Stimulated activated effector memory CD8-positive, alpha-beta T cell treated with anti-CD3 and anti-CD28 coated beads, Interleukin-12 subunit alpha, Interleukin-12 subunit beta, amount 100 ng/mL, for 72 hours (primary cell): ENCODE data around the gene CXCR6.

Experiments used
- ATAC-seq: fragments of 150-1000 bp; cut with Tn5 transposase; 2 replicates; pipeline ENCODE4 v1.10.0; 2021
- DNase-seq, 2 donors: peaks; one replicate each; pipeline ENCODE4 v3.0.0; 2021 to 2022; ENCODE audit warnings: low spot score in 2 of 2
- H3K27ac Mint-ChIP-seq: one replicate; pipeline ENCODE4 v1.8.0; 2022; ENCODE audit warnings: mild to moderate bottlenecking, mixed read lengths
- H3K36me3 Mint-ChIP-seq: one replicate; pipeline ENCODE4 v1.8.0; 2022; ENCODE audit warnings: mild to moderate bottlenecking, mixed read lengths
- H3K4me1 Mint-ChIP-seq: one replicate; pipeline ENCODE4 v1.8.0; 2022; ENCODE audit warnings: mixed read lengths
- H3K4me3 Mint-ChIP-seq: one replicate; pipeline ENCODE4 v1.8.0; 2022; ENCODE audit warnings: mild to moderate bottlenecking, mixed read lengths
- H3K9me3 Mint-ChIP-seq: one replicate; pipeline ENCODE4 v1.8.0; 2022; ENCODE audit warnings: mixed read lengths

The CXCR6 gene

DNA sequence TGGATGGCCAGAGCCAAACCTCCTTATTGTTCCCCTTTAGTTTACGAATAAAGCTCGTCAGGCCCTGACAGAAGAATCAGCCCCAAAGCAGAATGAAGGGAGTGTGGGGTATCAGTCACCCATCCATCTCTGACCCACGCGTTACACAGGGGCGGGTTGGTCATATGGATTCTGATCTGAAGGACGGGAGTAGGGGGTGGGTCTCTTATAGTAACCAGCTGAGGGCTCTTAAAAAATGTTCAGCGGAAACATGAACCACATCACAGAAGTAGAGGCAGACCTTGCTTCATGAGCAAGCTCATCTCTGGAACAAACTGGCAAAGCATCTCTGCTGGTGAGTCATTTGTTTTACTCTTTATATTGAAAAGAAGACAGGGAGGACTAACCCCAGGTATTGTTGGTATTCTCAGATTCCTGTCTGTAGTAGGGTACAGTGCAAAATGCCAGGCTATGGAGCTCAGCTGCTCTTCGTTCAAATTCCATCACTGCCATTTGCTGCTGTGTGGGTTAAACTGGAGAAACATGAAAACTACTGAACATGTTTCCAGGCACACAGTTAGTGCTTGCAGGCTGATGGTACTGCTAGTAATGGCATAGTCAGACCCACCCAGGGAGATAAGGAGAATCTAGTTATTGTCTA is at the start of gene CXCR6:
Gene CXCR6, plus strand, starts transcription at position 258 of the 640 bp plus-strand sequence. CDS start 3,018 bp downstream, outside the sequence.
- peak; percentile 77 for ATAC-seq
- Mint-ChIP-seq H3K4me1 (peaks cover 90% of the 10 kb centered on the region), H3K27ac (peak within 1 kb of the TSS; percentile 93), H3K9me3 (no peaks in the 10 kb centered on the region), H3K36me3 (peaks cover 89% of the 10 kb centered on the region), H3K4me3 (peak within 1 kb of the TSS; percentile 80)
- DNase-seq: no peak

DNA sequence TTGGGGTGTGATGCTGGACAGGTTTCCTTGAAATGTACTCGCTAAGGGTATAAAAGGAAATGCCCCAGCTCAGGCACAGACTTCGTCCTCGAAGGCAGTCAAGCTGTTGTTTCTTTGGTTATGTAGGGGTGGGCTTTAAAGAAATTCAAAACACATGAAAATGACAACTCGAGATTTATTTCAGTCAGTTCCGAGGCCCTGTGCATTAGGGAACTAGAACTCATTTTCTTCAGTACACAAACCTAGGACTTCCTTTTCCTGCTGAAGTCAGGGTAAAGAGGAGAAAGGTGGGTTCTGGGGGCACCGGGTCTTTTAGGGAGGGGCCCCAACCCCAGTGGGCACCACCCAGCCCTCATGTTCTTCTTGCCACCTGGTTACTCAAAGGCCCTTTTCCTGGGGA is 49.2 kb upstream of the CXCR6 start:
- no peak overlapping the region for H3K4me3 Mint-ChIP-seq
- H3K36me3 Mint-ChIP-seq: no peaks in the 10 kb centered on the region
- DNase-seq: no peak
- H3K9me3 Mint-ChIP-seq: no peaks in the 10 kb centered on the region
- H3K27ac Mint-ChIP-seq: no peak overlapping the region
- H3K4me1 Mint-ChIP-seq: peaks cover 15% of the 10 kb centered on the region
- no peak for ATAC-seq

DNA sequence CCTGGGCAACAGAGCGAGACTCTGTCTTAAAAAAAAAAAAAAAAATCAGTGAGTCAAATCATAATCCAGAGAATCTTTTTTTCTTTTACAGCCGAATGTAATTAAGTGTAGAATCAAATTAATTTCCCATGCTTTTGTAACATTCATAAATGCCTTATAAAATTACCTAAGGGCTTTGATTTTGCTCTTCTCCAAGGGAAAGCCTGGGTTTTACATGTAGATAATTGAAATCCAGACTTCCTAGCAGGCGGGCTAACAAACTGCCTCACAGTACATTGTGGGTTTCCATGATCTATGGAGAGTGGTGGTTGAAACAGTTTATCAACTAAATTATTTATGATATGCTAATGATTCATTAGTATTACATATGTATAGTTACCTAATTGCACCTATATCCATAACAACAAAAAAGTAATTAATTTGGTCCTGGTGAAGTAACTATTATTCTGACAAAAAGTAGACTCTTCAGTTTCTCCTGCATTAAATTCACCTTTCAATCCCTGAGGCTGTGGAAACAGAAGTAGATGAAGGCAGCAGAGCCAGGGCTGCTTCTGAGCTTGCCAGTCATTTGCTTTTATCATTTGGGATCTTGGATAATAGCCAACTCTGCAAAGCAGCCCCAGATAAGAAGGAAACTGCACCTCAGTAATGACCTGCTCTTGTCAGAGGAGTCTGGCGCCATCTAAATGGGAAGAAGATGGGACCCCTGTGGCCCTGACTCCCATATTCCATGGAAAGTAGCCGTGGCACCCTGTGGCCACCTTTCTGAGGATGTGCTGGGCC is 47.4 kb upstream of the CXCR6 start:
- Mint-ChIP-seq H3K36me3 (no peaks in the 10 kb centered on the region), H3K4me3 (no peak overlapping the region), H3K4me1 (peaks cover 15% of the 10 kb centered on the region), H3K9me3 (no peaks in the 10 kb centered on the region), H3K27ac (no peak overlapping the region)
- DNase-seq: no peak
- no peak for ATAC-seq

DNA sequence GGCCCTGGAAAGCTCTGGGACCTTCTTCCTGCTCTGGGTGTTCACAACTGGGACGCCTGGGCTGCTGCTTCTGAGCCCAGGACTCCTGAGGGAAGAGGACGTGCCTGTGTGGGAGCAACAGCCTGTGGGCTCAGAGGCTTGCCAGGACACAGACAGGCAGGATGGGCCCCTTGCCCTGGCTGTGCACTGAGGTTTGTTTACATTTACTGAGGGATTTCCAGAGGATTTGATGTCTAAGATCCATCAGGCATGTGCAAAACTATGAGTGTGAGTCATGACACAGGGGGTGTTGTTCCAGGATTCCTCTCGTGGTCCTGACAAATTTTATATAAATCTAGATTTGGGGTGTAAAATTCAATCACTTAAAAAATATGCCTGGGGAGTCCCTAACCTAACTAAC is 46.3 kb upstream of the CXCR6 start:
- ATAC-seq: no peak
- Mint-ChIP-seq H3K4me3 (no peak overlapping the region), H3K27ac (no peak overlapping the region), H3K9me3 (no peaks in the 10 kb centered on the region), H3K36me3 (no peaks in the 10 kb centered on the region), H3K4me1 (peaks cover 15% of the 10 kb centered on the region)
- no peak for DNase-seq

DNA sequence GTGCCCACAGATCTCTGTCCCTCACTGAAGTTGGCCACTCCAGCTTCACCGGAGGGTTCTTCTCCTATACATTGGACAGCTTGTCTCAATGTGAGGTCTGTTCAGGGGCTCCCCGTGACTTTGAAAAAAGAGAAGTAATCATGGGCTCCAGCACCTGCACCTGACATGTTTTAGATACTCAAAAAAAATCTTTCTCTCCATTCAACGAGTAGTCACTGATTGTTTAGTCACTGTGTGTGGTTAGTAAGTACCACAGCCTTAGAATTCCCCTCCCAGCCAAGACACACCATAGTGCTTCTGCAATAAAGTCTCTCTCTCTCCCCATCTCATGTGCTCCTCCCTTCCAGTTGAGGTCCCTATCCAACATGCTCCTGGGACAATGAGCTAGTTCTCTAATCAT is 38.3 kb upstream of the CXCR6 start:
- H3K36me3 Mint-ChIP-seq: no peaks in the 10 kb centered on the region
- no peak overlapping the region for H3K4me3 Mint-ChIP-seq
- H3K27ac Mint-ChIP-seq: no peak overlapping the region
- DNase-seq (no peak), ATAC-seq (peak; percentile 83)
- H3K9me3 Mint-ChIP-seq: no peaks in the 10 kb centered on the region
- H3K4me1 Mint-ChIP-seq: peaks cover 40% of the 10 kb centered on the region

DNA sequence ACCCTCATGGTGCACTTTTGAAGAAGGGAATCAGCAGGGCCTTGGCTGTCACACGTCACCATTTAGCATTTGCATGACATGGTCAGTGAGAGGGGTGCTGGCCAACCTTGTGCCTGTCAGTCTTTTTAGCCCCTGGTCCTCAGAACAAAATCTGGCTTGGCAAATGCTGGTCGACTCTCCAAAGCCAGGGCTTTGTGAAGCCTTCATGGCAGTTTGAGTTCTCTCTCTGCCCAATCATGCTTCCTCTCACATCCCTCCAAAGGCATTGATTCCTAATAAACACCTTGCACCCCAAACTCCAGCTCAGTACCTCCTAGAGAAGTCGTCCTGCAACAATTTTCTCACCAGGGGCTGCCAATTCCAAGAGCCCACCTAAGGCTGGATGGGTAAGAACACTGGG is 37.5 kb upstream of the CXCR6 start:
- DNase-seq (no peak), ATAC-seq (no peak)
- Mint-ChIP-seq H3K36me3 (no peaks in the 10 kb centered on the region), H3K9me3 (no peaks in the 10 kb centered on the region), H3K4me1 (peaks cover 47% of the 10 kb centered on the region), H3K27ac (no peak overlapping the region), H3K4me3 (no peak overlapping the region)

DNA sequence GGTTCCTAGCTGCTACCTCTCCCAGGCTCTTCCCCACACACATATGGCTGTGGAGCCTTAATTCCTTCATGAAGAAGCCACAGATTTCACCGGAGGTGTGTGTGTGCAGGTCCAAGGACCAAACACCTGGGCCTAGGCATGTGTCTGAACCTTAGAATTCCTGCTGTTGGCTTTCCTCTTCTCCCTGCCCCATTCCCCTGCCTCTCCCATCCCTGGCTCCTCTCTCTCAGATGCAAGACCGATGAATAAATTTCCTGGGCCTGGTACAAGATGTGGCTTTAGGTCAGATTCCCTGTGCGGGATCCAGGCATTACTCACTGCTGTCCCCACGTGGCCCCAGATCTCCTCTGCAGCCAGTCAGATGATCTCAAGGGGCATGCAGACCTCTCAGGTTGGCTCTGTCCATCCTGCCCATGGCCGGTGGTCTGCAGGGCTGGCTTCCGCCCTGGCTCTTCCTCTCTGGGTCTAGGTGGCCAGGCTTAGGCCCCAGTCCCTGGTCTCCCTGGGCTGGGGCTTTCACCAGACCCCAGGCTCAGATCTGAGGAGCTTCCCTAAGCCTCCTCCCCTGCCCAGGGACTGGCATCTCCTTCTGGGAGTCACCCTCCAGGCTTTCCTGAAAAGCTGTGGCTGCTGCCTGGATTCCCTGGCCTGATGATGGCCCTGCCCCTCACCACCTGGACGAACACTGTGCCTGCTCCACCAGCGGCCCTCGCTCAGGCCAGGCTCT is 36.4 kb upstream of the CXCR6 start:
- ATAC-seq (no peak), DNase-seq (no peak)
- Mint-ChIP-seq H3K9me3 (no peaks in the 10 kb centered on the region), H3K27ac (no peak overlapping the region), H3K4me1 (peaks cover 52% of the 10 kb centered on the region), H3K4me3 (no peak overlapping the region), H3K36me3 (no peaks in the 10 kb centered on the region)

DNA sequence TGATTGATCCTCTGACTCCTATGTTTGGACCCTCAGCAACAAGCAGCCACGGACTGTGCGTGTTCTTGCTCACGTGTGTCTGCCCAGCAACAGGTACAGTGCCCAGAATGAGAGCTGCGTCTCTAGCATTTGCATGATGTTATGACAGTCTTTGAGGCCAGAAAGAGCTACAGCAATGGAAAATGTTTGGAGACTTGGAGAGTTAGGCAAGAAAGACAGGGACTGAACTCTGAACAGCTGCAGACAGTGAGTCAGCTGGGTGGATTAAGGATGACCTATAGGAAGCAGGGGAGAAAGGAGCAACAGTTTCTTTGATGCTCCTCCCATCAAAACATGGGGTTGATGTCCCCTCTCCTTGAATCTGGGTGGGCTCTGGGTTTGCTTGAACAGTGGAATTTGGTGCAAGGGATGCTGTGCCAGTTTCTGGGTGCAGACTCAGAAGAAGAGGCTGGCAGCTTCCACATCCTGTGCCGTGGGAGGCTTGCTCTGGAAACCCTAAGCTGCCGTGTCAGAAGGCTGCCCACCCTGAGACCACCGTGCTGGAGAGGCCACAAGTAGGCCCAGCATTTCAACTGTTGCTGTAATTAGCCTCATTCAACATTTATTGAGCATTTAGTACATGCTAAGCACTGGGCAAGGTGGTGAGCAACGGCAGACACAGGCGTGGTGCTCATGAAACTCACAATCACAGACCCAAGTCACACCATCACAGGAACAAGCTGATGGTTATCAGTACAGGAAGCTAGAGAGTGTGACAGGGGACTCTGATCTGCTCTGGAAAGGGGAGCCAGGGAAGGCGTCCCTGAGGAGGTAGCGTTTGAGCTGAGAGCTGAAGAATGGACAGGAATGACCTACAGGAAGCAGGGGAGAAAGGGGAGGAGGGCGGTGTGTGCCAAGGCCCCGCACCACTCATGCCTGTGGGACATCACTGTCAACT is 35.2 kb upstream of the CXCR6 start:
- H3K36me3 Mint-ChIP-seq: no peaks in the 10 kb centered on the region
- ATAC-seq (peak; percentile 81), DNase-seq (no peak)
- no peaks in the 10 kb centered on the region for H3K9me3 Mint-ChIP-seq
- peak overlapping the region; percentile 10 for H3K4me3 Mint-ChIP-seq
- H3K27ac Mint-ChIP-seq: no peak overlapping the region
- H3K4me1 Mint-ChIP-seq: peaks cover 59% of the 10 kb centered on the region

DNA sequence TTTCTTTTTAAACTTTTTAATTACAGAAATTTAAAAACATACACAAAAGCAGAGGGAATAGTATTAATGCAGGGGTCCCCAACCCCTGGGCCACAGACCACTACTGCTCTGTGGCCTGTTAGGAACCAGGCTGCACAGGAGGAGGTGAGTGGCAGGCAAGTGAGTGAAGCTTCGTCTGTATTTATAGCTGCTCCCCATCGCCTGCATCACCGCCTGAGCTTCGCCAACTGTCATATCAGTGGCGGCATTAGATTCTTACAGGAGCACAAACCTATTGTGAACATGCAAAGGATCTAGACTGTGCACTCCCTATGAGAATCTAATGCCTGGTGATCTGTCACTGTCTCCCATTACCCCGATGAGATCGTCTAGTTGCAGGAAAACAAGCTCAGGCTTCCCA is 34.5 kb upstream of the CXCR6 start:
- Mint-ChIP-seq H3K36me3 (no peaks in the 10 kb centered on the region), H3K4me1 (peaks cover 59% of the 10 kb centered on the region), H3K4me3 (peak overlapping the region; percentile 10), H3K9me3 (no peaks in the 10 kb centered on the region), H3K27ac (no peak overlapping the region)
- ATAC-seq (no peak), DNase-seq (no peak)

DNA sequence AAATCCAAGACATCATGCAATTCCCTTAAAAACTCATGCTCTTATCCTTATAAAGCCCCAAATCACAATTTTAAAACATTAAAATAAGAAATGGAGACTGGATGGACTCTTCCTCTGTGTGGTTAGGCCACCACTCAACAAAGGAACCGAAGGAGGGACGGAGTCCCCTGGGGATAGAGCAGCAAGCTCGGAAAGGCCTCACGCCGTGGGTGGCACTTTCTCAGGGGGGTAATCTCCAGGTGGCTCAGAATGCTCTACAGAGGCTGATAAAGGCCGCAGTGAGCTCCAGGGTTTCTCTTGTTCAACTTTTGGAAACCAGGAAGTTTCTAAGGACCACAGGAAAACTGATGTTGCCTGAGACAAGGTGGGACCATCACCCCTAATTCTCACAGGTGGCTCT is 33.7 kb upstream of the CXCR6 start:
- DNase-seq (no peak), ATAC-seq (no peak)
- H3K36me3 Mint-ChIP-seq: no peaks in the 10 kb centered on the region
- H3K4me3 Mint-ChIP-seq: no peak overlapping the region
- no peaks in the 10 kb centered on the region for H3K9me3 Mint-ChIP-seq
- H3K27ac Mint-ChIP-seq: no peak overlapping the region
- peaks cover 61% of the 10 kb centered on the region for H3K4me1 Mint-ChIP-seq

DNA sequence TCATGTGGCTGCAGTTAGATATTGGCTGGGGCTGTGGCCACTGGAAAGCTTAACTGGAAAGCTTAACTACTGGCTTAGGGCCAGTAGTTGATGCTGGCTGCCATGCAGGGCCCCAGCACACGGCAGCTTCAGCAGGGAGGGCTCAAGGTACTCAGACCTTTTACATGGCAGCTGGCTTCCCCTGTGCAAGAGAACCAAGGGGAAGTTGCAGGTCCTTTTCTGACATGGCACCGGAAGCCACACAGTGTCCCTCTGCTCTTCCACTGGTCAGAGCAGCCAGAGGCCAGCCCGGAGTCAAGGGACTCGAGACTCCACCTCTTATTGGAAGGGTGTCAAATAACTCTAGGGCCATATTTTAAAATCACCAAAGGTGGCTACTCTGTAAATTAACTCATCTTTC is 32.4 kb upstream of the CXCR6 start:
- peaks cover 67% of the 10 kb centered on the region for H3K4me1 Mint-ChIP-seq
- ATAC-seq (no peak), DNase-seq (no peak)
- peaks cover 6% of the 10 kb centered on the region for H3K36me3 Mint-ChIP-seq
- no peaks in the 10 kb centered on the region for H3K9me3 Mint-ChIP-seq
- no peak overlapping the region for H3K4me3 Mint-ChIP-seq
- no peak overlapping the region for H3K27ac Mint-ChIP-seq

DNA sequence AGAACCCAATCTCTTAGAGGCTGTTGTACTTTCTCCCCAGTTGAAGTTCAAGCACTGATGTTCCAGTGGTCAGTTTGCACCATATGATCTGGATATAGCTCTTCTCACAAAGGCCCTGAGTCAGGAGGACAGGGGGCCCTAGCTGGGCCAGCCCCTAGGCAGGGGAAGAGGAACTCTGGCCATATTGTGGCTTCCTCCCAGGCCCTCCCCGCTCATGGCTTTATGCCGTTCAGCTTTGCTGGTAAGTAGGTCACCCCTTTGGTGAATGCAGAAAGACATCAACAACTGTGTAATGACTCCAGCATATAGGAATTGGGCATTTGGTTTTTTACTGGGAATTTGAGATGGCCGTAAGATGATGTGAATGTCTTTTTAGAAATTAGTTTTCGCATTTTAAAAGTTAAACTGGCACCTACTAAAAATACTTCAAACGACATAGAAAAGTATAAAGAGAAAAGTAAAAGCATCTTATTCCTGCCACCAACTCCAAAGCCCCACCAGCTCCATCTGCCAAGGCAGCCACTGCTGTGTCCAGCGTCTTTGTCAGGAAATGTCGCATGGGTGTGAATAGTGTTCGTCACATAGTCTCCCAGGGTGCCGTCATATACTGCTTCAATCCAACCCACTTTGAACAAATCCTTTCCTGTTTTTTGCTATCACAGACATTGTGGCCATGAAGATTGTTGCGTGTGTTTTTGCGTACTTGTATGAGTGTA is 31.6 kb upstream of the CXCR6 start:
- H3K4me3 Mint-ChIP-seq: no peak overlapping the region
- H3K9me3 Mint-ChIP-seq: no peaks in the 10 kb centered on the region
- ATAC-seq: no peak
- H3K36me3 Mint-ChIP-seq: peaks cover 13% of the 10 kb centered on the region
- peaks cover 73% of the 10 kb centered on the region for H3K4me1 Mint-ChIP-seq
- H3K27ac Mint-ChIP-seq: no peak overlapping the region
- DNase-seq: no peak

DNA sequence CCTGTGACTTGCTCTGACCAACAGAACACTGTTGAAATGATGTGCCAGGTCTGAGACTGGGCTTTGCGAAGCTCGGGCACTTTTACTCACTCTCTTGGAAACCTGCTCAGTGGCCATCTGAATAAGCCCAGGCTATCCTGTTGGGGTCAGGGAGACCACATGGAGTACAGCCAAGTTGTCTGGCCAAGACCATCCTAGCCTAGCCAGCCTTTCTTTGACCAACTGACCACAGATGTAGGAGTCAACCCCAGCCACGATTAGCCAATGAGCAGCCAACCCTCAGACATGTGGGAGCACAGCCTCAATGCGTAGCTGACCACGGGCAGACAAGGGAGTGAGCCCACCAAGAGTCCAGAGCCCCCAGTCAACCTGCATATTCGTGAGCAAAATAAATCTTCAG is 30.8 kb upstream of the CXCR6 start:
- Mint-ChIP-seq H3K4me3 (no peak overlapping the region), H3K27ac (no peak overlapping the region), H3K36me3 (peaks cover 21% of the 10 kb centered on the region), H3K4me1 (peaks cover 73% of the 10 kb centered on the region), H3K9me3 (no peaks in the 10 kb centered on the region)
- ATAC-seq (no peak), DNase-seq (no peak)

DNA sequence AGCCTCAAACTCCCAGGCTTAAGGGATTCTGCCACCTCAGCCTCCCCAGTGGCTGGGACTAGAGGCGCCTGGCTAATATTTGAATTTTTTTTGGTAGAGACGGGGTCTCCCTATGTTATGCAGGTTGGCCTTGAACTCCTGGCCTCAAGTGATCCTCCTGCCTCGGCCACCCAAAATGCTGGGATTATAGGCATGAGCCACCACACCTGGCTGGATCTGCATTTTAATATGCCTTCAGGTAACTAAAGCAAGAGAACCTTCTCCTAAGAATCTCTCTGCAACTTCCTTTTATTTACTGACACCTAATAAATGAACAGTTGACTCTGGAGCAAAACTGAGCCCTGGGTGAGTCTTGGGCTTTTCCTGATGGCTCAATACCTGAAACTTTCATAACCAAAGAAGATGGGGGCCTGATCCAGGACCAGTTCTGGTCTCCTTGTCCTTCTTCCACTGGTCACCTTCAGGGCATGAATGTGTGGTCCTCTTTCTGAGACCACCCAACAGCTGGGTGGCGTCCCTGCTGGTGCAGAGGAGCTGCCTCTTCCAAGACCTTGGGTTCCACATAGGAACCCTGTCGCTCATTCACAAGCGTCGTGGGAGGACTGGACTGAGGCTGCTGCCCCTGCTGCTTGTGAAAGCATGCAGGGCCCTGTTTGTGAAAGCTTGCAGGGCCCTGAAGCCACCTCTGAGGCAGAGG is 28.8 kb upstream of the CXCR6 start:
- no peaks in the 10 kb centered on the region for H3K9me3 Mint-ChIP-seq
- H3K4me1 Mint-ChIP-seq: peaks cover 66% of the 10 kb centered on the region
- H3K27ac Mint-ChIP-seq: peak overlapping the region; percentile 82

More for the DNA sequence above, 28.8 kb upstream of the CXCR6 start:
- Mint-ChIP-seq H3K36me3 (peaks cover 42% of the 10 kb centered on the region), H3K4me3 (peak overlapping the region; percentile 68)
- DNase-seq (no peak), ATAC-seq (no peak)
